Measurements from ENCODE around the gene KRT74.

Gene KRT74

GRCh38 chr12:52537101-52537500, 36.5 kb downstream of the KRT74 start:
- no peak for DNase-seq (ENCODE audit: low spot score)

- no peak for DNase-seq (ENCODE audit: low spot score)
These were observed 38.1 kb downstream of the KRT74 start for GRCh38 chr12:52535574-52535973.

- DNase-seq (ENCODE audit: low spot score) = no peak
These were observed 39.2 kb downstream of the KRT74 start for GRCh38 chr12:52534482-52534881.

- no peak for DNase-seq (ENCODE audit: low spot score)
These were observed 39.8 kb downstream of the KRT74 start for GRCh38 chr12:52533686-52534470.

- DNase-seq (ENCODE audit: low spot score) = no peak
These were observed 41.0 kb downstream of the KRT74 start for GRCh38 chr12:52532636-52533035.

GRCh38 chr12:52531566-52532300, 41.9 kb downstream of the KRT74 start:
- no peak for DNase-seq (ENCODE audit: low spot score)

- DNase-seq (ENCODE audit: low spot score) = no peak
These were observed 42.7 kb downstream of the KRT74 start for GRCh38 chr12:52530905-52531304.

- no peak for DNase-seq (ENCODE audit: low spot score)
These were observed 43.3 kb downstream of the KRT74 start for GRCh38 chr12:52530366-52530765.

- no peak for DNase-seq (ENCODE audit: low spot score)
These were observed 43.8 kb downstream of the KRT74 start for GRCh38 chr12:52529846-52530245.

GRCh38 chr12:52529417-52529816, 44.2 kb downstream of the KRT74 start:
- no peak for DNase-seq (ENCODE audit: low spot score)

GRCh38 chr12:52528641-52529143, 45.0 kb downstream of the KRT74 start:
- no peak for DNase-seq (ENCODE audit: low spot score)

GRCh38 chr12:52527121-52527800, 46.4 kb downstream of the KRT74 start:
- no peak for DNase-seq (ENCODE audit: low spot score)

- no peak for DNase-seq (ENCODE audit: low spot score)
These were observed 47.1 kb downstream of the KRT74 start for GRCh38 chr12:52526511-52526951.

- DNase-seq (ENCODE audit: low spot score) = no peak
These were observed 47.8 kb downstream of the KRT74 start for GRCh38 chr12:52525661-52526499.

- DNase-seq (ENCODE audit: low spot score) = no peak
These were observed 48.6 kb downstream of the KRT74 start for GRCh38 chr12:52524898-52525591.

GRCh38 chr12:52524241-52524897, 49.3 kb downstream of the KRT74 start:
- no peak for DNase-seq (ENCODE audit: low spot score)

- DNase-seq (ENCODE audit: low spot score) = no peak
These were observed 49.8 kb downstream of the KRT74 start for GRCh38 chr12:52523824-52524223.

- peak; percentile 52 for DNase-seq (ENCODE audit: low spot score)
These were observed 51.2 kb downstream of the KRT74 start for GRCh38 chr12:52522346-52523011.

- DNase-seq (ENCODE audit: low spot score) = peak; percentile 74
These were observed 51.9 kb downstream of the KRT74 start for GRCh38 chr12:52521568-52522266.

All from AG20443 (cell line).